Placental epithelial cell (primary cell): ENCODE measurements around the gene PCDH8. TPM values are rescaled to one million over a fixed set of nuclear protein-coding genes. Genes with fewer than 3 reads are reported as not detected.

Experiments used
- small RNA-seq: library from RNA; depleted of rRNA; stranded (forward); fragments of <200 nt; gene quantifications from one replicate; pipeline ENCODE3, GENCODE V24; 2012
- total RNA-seq: library from RNA; depleted of rRNA; stranded (reverse); fragments of >200 nt; gene quantifications from 2 replicates; pipeline ENCODE4 v1.2.3, GENCODE V29; 2012

The PCDH8 gene, protein sequence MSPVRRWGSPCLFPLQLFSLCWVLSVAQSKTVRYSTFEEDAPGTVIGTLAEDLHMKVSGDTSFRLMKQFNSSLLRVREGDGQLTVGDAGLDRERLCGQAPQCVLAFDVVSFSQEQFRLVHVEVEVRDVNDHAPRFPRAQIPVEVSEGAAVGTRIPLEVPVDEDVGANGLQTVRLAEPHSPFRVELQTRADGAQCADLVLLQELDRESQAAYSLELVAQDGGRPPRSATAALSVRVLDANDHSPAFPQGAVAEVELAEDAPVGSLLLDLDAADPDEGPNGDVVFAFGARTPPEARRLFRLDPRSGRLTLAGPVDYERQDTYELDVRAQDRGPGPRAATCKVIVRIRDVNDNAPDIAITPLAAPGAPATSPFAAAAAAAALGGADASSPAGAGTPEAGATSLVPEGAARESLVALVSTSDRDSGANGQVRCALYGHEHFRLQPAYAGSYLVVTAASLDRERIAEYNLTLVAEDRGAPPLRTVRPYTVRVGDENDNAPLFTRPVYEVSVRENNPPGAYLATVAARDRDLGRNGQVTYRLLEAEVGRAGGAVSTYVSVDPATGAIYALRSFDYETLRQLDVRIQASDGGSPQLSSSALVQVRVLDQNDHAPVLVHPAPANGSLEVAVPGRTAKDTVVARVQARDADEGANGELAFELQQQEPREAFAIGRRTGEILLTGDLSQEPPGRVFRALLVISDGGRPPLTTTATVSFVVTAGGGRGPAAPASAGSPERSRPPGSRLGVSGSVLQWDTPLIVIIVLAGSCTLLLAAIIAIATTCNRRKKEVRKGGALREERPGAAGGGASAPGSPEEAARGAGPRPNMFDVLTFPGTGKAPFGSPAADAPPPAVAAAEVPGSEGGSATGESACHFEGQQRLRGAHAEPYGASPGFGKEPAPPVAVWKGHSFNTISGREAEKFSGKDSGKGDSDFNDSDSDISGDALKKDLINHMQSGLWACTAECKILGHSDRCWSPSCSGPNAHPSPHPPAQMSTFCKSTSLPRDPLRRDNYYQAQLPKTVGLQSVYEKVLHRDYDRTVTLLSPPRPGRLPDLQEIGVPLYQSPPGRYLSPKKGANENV
- 0.39 TPM in 1 of 2 replicates, not detected in the other for total RNA-seq

GRCh38 chr13:52848455-52849195, at the start of gene PCDH8:
PCDH8 (minus strand) TSS chr13:52848640; CDS start chr13:52848436, 204 bp downstream.

Small RNA genes lying within 50 kb of the gene (small RNA-seq; reads per million reads assigned to genes)
- gene MIR759 = not detected

Other genes with a start within 250 kb of the PCDH8 start
- 1.8 and 2.7 TPM in 2 replicates for gene HNRNPA1L2, start 206.2 kb downstream of the PCDH8 start, total RNA-seq
- 25.5 and 44.0 TPM in 2 replicates for gene SUGT1, start 195.8 kb downstream of the PCDH8 start, total RNA-seq
- gene CNMD, start 108.8 kb downstream of the PCDH8 start, total RNA-seq = not detected in 2 replicates
- not detected in 2 replicates for gene OLFM4, start 180.2 kb upstream of the PCDH8 start, total RNA-seq